Endodermal cell (in vitro differentiated cells): ENCODE data around the gene TMPRSS13. TPM values are rescaled to one million over a fixed set of nuclear protein-coding genes. Genes with fewer than 3 reads are reported as not detected.
A peak's percentile ranks its signal among the peaks of the same experiment; 100 is the strongest.

ENCODE experiments used
- DNase-seq: peaks from one replicate; pipeline ENCODE4 v3.0.0-alpha.2; 2017
- H3K27ac ChIP-seq: 2 replicates; pipeline ENCODE4 v1.5.1; 2013; ENCODE audit warnings: mild to moderate bottlenecking, low read depth, low read length, moderate library complexity
- H3K27me3 ChIP-seq: 2 replicates; pipeline ENCODE4 v1.6.1; 2013; ENCODE audit warnings: mild to moderate bottlenecking, low read length, moderate library complexity; ENCODE audit not compliant: insufficient read depth, control insufficient read depth, poor library complexity, severe bottlenecking
- H3K36me3 ChIP-seq: 2 replicates; pipeline ENCODE4 v1.7.0; 2013; ENCODE audit warnings: mild to moderate bottlenecking, low read length, moderate library complexity; ENCODE audit not compliant: control insufficient read depth, insufficient read depth
- H3K4me1 ChIP-seq: one replicate; pipeline ENCODE4 v1.7.0; 2013; ENCODE audit warnings: low read length; ENCODE audit not compliant: control insufficient read depth, insufficient read depth
- H3K4me3 ChIP-seq: 2 replicates; pipeline ENCODE4 v1.5.1; 2013; ENCODE audit warnings: mild to moderate bottlenecking, low read length, moderate library complexity
- H3K9ac ChIP-seq: 2 replicates; pipeline ENCODE4 v1.6.1; 2013; ENCODE audit warnings: mild to moderate bottlenecking, low read length, moderate library complexity; ENCODE audit not compliant: poor library complexity, severe bottlenecking; ENCODE audit errors: extremely low read depth
- H3K9me3 ChIP-seq: 2 replicates; pipeline ENCODE4 v1.6.1; 2013; ENCODE audit warnings: mild to moderate bottlenecking, low read length, moderate library complexity; ENCODE audit not compliant: control insufficient read depth
- H3K27ac Mint-ChIP-seq: 2 replicates; pipeline ENCODE4 v1.8.0; 2020; ENCODE audit warnings: mixed read lengths
- H3K27me3 Mint-ChIP-seq: 2 replicates; pipeline ENCODE4 v1.8.0; 2021; ENCODE audit warnings: mild to moderate bottlenecking, mixed read lengths; ENCODE audit not compliant: insufficient read depth
- H3K36me3 Mint-ChIP-seq: 2 replicates; pipeline ENCODE4 v1.8.0; 2020; ENCODE audit warnings: low read depth, mixed read lengths
- H3K4me1 Mint-ChIP-seq: 2 replicates; pipeline ENCODE4 v1.8.0; 2020; ENCODE audit warnings: mixed read lengths
- H3K4me3 Mint-ChIP-seq: 2 replicates; pipeline ENCODE4 v1.8.0; 2020; ENCODE audit warnings: mild to moderate bottlenecking, moderate library complexity, mixed read lengths
- H3K9me3 Mint-ChIP-seq: 2 replicates; pipeline ENCODE4 v1.8.0; 2020; ENCODE audit warnings: mild to moderate bottlenecking, mixed read lengths
- CTCF ChIP-seq: fragments of 200-600 bp; sonication (generic); conservative IDR thresholded peaks from 2 replicates; pipeline ENCODE4 v1.5.0; 2021; ENCODE audit warnings: antibody characterized with exemption, mild to moderate bottlenecking
- WGBS, 2 experiments: methylation state at CpG; one replicate each; pipeline versions ENCODE4 v1.1.5 to v1.1.7; 2013; ENCODE audit warnings: missing lambda C conversion rate in 2 of 2, mixed read lengths in 1 of 2; ENCODE audit not compliant: insufficient coverage in 1 of 2, insufficient read length in 1 of 2; 5-methylcytosine and 5-hydroxymethylcytosine counted together
- total RNA-seq, 2 donors: library from RNA; stranded (reverse); fragmentation: NEBNext Ultra II Directional in 1 of 2; extraction: Animal tissue kit (Norgen Biotek cat#: 25700) in 1 of 2; gene quantifications; 2 replicates in 1 of 2; 3 replicates in 1 of 2; pipeline ENCODE4 v1.2.1, GENCODE V29; 2021

The TMPRSS13 gene
- total RNA-seq, 2 donors from 2014 or later = 2.5 to 6.4 TPM

GRCh38 chr11:117878314-117878938, 50.8 kb downstream of the TMPRSS13 start:
- H3K9ac ChIP-seq = no peak overlapping the region
- Mint-ChIP-seq H3K4me1 (peaks cover 58% of the 10 kb centered on the region), H3K27ac (no peak overlapping the region), H3K27me3 (peaks cover 52% of the 10 kb centered on the region), H3K9me3 (no peaks in the 10 kb centered on the region), H3K4me3 (no peak overlapping the region), H3K36me3 (no peaks in the 10 kb centered on the region)
- H3K4me1 ChIP-seq = peaks cover 31% of the 10 kb centered on the region
- peaks cover 4% of the 10 kb centered on the region for H3K27me3 ChIP-seq
- no peaks in the 10 kb centered on the region for H3K36me3 ChIP-seq
- H3K9me3 ChIP-seq = no peaks in the 10 kb centered on the region
- TF ChIP-seq CTCF = no peak
- WGBS, 2 experiments = 93 to 98% methylated on average over 5 to 6 of the region's 6 CpGs
- no peak overlapping the region for H3K27ac ChIP-seq
- DNase-seq = peak; percentile 20
- no peak overlapping the region for H3K4me3 ChIP-seq

GRCh38 chr11:117877120-117877784, 52.0 kb downstream of the TMPRSS13 start:
- no peaks in the 10 kb centered on the region for H3K9me3 Mint-ChIP-seq
- Histone ChIP-seq H3K9me3 (no peaks in the 10 kb centered on the region), H3K27ac (no peak overlapping the region), H3K4me3 (peak overlapping the region; percentile 85), H3K9ac (peak overlapping the region; percentile 38), H3K27me3 (peaks cover 4% of the 10 kb centered on the region), H3K4me1 (peaks cover 24% of the 10 kb centered on the region), H3K36me3 (no peaks in the 10 kb centered on the region)
- H3K27ac Mint-ChIP-seq = peak overlapping the region; percentile 71
- no peak for TF ChIP-seq CTCF
- H3K4me3 Mint-ChIP-seq = peak overlapping the region; percentile 83
- peak; percentile 68 for DNase-seq
- peaks cover 59% of the 10 kb centered on the region for H3K27me3 Mint-ChIP-seq
- WGBS, 2 experiments = 31 to 33% methylated on average over 10 to 12 of the region's 12 CpGs
- no peaks in the 10 kb centered on the region for H3K36me3 Mint-ChIP-seq
- peaks cover 47% of the 10 kb centered on the region for H3K4me1 Mint-ChIP-seq

GRCh38 chr11:117876341-117877119, 52.7 kb downstream of the TMPRSS13 start, which contains the start of gene FXYD6:
FXYD6 (minus strand) TSS chr11:117876658; CDS start chr11:117842776, 33,882 bp downstream.
- Histone ChIP-seq H3K4me1 (peaks cover 20% of the 10 kb centered on the region), H3K27ac (peak within 1 kb of the TSS; percentile 69), H3K9me3 (no peaks in the 10 kb centered on the region), H3K9ac (peak within 1 kb of the TSS; percentile 71), H3K36me3 (peaks cover 4% of the 10 kb centered on the region), H3K27me3 (peaks cover 4% of the 10 kb centered on the region), H3K4me3 (peak within 1 kb of the TSS; percentile 89)
- TF ChIP-seq CTCF = no peak
- peaks cover 64% of the 10 kb centered on the region for H3K27me3 Mint-ChIP-seq
- peak; percentile 90 for DNase-seq
- 1% methylated on average over 20 to 63 of the region's 63 CpGs for WGBS, 2 experiments
- H3K27ac Mint-ChIP-seq = peak within 1 kb of the TSS; percentile 79
- peaks cover 50% of the 10 kb centered on the region for H3K4me1 Mint-ChIP-seq
- no peaks in the 10 kb centered on the region for H3K36me3 Mint-ChIP-seq
- peak within 1 kb of the TSS; percentile 83 for H3K4me3 Mint-ChIP-seq
- H3K9me3 Mint-ChIP-seq = no peaks in the 10 kb centered on the region
